GM19193 (cell line): ENCODE data around the gene CAMK1.

Experiments
- POLR2A ChIP-seq: IDR thresholded peaks from 4 replicates; pipeline ENCODE4 v1.6.1; 2011; ENCODE audit not compliant: insufficient read depth, insufficient read length; ENCODE audit errors: extremely low read depth

Gene CAMK1

DNA sequence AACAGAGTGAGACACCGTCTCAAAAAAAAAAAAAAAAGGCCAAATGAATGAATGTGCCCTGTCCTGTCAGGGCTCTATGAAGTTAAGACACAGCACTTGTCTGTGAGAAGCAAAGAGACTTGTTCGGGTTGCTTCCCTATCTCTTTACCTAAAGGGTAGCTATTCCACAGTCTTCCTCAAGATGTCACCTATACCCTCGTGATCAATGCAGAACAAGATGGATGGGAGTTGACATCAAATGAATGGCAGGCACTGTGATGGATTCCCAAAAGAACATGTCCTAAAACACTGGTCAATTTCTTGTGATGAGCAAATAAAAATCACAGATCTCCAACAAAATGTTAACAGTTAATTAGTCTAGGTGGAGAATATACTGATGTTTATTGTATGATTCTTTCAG is 13.0 kb upstream of the CAMK1 start:
- no peak for TF ChIP-seq POLR2A

DNA sequence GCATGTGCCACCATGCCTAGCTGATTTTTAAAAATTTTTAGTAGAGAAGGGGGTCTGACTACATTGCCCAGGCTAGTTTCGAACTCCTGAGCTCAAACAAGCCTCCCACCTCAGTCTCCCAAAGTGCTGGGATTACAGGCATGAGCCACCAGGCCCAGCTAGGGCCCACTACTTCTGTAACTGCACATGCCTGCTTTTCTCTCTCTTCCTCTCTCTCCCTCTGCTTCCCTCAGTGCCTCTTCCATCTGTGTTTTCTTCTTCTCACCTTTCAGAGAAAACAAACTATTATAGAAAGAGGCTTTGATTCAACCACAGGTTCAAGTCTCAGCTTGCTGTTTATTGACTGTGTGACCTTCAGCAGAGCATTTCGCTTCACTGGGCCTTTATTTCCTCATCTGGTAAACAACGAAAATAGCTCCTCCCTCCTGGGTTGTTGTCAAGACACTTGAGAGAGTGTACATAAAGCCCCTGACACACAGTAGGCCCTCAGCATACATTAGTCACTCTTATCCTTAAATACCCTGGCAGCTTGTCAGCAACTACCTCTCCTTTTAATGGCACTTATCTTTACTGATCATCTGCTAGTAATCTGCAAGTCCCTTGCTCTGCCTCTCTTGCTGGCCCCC is 12.3 kb upstream of the CAMK1 start:
- no peak for TF ChIP-seq POLR2A

DNA sequence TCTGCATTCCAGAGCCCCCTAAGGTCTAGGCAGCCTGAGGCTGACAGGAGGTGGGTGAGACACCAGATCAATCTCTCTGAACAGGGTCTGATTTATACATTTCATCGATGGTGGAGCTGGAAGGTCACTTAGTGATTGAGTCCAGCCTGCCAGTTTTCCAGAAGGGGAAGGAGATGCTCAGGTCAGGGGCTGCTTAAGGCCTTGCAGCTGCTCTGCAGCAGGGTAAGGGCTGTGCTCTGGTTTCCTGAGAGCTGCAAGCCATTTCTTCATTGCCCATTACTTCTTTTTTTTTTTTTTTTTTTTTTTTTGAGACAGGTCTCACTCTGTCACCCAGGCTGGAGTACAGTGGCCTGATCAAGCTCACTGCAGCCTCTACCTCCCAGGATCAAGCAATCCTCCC is 11.8 kb upstream of the CAMK1 start:
- no peak for TF ChIP-seq POLR2A

DNA sequence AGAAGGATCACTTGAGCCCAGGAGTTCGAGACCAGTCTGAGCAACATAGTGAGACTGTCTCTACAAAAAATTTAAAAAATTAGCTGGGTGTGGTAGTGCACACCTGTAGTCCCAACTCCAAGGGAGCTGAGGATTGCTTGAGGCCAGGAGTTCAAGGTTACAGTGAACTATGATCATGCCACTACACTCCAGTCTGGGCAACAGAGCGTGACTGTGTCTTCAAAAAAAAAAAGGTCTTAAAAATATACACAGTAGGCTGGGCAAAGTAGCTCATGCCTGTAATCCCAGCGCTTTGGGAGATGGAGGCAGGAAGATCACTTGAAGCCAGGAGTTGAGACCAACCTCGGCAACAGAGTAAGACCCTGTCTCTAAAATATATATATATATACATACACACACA is 11.2 kb upstream of the CAMK1 start:
- no peak for TF ChIP-seq POLR2A

DNA sequence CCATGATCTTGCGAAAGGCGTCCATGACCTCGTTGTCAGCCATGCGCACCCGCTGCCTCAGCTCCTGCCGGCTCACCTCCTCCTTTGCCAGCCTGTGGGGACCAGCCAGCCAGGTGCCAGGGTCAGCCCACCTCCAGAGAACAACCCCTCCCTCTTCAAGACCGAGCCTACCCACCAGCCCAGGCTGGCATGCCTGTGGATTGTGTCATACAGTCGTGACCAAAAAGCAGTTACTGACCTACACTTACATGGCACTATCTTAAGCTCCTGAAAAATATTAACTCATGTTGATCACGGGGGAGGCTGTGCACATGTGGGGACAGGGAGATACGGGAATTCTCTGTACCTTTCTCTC is 10.7 kb upstream of the CAMK1 start:
- no peak for TF ChIP-seq POLR2A

DNA sequence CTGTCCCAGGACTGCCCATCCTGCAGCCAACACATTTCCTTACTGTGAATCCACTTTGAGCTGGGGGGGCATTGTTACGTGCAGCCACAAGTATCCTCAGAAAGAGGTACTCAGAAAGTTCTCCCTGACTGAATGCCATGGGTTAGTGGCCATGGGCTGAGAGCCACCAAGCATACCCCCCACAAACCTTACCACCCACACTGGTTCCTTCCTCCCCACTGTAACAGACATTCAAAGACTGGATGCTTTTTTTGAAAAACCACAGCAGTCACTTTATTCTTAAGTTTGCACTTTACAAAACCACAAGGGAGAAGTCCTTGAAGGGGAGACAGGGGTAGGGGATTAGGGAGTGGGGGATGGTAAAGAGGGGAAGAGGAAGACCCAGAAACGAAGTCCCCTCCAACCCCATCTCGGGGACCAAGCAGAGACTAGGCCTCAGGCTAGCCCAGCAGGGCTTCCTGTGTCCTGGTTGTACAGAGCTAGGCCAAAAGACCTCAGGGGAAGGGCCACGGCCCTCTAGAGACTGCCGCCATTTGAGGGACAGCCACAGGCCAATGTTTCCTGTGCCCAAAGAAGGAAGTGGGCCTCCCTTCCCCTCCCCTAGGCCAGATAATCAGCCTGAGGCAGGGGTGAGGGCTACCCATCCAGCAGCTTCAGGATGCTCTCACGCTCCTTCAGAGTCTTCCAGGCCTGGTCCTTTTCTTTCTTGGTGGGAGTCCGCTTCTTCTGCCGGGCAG is 10.1 kb upstream of the CAMK1 start:
- TF ChIP-seq POLR2A, result no peak

DNA sequence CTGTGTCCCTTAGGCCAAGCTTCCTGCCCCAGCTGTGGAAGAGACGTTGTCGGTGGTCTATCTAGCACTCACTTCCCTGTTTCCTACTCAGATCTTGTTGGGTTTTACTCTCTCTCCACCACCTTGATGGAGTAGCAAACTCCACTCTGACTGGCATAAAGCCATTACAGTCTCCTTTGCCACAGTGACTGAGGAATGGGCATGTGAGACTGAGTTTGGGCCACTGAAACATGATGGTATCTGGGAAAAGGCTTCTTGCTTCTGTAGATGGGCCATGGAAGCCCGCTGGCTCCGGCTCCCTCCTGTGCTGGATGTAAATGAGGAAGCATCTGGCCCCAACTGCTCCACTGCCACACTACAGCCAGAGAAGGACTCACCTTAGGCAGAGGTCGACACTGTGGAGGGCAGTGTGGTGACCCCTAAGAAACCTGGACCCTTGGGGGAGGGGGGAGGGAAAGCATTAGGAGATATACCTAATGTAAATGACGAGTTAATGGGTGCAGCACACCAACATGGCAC is 9.4 kb upstream of the CAMK1 start:
- no peak for TF ChIP-seq POLR2A

DNA sequence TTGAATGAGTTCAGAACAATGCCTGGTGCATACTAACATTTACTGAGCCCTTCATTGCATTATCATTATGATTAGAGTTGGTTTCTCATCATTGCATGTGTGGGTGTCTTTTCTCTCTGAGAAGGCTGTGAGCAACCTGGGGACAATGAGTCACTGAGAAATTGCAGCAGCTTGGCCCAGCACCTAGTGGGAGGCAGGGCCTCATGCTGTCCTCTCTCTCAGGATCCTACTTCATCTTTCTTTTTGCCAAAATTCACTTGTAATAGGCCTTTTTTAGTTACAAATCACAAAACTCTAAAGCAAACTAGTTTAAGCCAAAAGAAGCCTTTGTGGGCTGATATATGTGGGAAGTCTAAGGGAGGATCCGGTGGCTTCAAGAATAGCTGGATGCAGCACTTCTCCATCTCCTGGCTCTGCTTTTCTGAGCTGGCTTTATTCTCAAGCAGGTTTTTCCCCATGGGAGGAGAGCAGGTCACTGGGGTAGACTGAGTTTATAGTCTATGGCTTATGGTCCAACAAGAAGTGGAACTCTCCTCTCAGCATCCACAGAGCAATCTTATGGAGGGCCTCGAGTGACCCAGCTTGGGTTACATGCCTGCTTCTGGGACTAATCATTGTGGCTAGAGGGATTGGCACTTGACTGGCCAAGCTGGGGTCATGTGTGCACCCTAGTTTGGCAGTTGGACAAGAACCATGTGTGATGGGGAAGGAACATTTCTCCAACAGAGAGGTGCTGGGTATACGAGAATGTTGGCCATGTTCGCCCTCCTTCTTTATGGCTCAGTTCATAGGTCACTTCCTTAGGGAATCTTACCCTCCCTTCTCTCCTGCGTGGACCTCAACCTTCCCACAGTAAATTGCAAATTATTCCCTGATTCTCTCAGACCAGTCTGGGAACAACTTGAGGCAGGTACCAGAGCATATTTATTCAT is 8.7 kb upstream of the CAMK1 start:
- no peak for TF ChIP-seq POLR2A

DNA sequence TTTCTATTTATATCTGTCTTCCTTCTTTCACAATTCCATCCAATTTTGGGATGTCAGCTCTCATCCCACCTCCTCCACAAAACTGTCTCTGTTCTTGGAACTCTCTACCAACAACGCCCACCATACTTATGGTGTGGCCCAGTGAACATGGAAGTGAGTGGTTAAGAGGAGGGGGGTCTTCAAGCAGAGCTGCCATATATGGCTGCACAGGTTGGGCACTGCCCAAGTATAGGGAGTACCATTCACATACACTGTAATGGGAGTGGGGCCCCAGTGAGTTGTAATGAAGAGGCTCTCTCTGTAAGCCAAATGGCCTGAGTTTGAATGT is 7.9 kb upstream of the CAMK1 start:
- no peak for TF ChIP-seq POLR2A

DNA sequence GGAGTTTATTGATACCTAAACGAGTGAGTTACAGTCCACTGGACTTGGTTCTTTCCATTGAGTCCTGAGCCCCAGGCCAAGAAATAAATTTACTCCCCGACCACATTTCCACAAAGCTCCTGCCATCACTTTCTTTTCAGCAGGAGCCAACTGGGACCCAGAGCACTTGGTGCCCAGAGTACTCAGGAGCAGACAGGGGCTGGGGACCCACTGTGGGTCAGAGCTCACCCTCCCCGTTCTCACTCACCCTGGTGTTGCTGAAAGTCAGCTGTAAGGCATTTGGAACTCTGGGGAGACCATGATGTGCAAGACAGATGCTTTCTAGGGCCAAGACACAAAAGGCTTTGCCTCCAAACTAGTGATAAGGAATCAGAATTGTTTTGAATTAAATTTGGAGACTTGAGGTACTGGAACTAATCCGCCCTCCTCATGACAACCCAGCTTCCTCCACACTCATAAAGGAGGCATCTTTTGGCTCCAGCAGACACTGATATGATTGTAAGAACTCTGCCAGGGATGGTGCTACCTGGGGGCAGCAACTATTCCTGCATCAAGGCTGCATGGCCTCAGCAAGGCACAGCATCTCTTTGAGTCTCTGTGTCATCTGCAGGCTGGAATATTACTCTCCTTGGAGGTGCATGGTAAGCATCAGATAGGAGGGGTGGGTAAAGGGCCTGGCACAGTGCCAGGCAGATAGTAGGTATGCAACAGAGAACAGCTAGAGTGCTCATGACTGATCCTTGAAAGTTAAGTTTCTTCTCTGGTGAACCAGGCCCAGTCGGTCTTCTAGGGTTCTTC is 7.3 kb upstream of the CAMK1 start:
- no peak for TF ChIP-seq POLR2A

DNA sequence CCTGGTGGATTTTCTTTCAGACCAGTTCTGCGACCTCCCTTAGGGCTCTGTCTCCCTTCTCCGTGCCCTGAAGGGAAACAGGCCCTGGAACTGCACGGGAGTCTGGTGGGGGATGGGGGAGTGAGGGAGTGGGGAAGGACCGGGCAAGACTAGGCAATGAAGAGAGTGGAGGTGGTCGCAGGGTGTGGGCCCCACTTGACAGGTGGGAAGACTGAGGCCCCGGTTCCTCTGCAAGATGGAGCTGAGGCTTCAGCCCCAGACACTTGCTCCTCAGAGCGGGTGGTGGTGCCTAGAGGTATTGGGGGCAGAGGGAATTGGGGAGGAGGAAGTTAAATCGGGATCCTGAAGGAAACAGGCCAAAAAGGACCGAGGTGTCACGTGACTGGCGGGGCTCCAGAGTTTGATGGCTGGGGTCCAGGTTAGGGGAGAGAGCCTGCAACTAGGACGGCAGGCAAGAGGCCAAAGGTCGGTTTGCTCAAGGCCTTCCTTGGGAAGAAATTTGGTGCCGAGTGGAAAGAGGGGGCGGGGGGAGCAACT is 597 bp upstream of the CAMK1 start:
- no peak for TF ChIP-seq POLR2A

DNA sequence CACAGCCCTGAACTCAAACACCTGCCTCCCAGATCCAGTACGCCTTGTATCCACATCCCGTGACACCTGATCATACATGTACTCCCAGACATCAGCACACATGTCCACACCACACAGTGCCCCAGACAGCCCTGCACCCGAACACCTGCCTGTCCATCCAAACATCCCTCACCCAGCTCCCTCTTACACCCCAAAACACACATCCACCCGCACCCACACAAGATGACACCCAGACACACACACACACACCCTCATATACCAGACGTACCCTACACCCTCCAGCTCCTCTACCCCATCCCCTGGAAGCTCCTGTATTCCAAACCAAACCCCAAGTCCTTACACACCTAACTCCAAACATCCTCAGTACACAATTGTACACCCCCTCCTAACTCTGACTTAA is 735 bp downstream of the CAMK1 start:
- TF ChIP-seq POLR2A, result no peak

DNA sequence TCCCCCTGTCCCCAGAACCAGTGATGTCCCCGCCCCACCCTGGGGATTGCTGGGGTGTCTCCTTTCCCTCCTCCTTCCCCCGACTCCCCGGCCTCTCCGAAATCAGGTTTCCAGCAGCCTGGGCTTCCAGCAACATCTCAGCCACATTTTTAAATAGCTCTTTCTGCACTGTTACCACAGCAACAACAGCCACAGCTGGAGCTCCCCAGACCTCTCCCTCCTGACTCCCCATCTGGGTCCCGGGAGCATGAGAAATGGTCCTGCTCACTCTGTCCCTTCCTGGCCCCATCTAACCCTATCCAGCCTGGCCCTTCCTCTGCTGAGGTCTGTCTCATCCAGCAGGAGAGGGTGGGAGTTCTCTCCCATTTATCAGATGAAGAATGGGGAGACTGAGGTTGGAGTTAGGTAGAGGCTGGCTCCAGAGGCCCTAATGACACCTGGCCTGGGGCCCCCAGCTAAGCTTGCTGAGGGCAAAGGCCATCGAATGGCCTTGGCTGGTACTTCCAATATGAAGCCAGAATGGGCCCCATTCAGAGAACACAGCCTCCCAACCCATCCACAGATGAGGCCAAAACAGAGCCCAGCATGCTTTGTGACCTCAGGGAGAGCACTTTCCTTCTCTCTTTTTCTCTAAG is 1.5 kb downstream of the CAMK1 start:
- no peak for TF ChIP-seq POLR2A

DNA sequence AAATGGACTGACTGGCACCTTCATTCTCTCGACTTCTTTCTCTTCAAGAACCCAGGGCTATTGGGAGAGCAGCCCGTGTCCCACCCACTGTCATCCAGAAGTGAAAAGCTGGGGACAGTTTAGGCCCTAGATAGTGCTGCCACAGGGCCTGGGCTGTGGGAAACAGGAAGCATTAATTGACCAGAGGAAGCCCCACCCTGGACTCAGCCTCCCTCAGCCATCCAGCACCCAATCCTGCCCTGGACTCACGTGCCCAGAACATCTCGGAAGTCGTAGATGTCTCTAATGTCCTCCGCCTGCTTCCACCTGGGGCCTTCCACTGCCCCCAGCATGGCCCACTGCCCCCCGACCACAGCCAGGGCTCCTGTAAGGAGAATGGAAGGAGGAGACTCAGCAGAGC is 2.3 kb downstream of the CAMK1 start:
- TF ChIP-seq POLR2A, result no peak
